Keratinocyte (primary cell): ENCODE data around the gene GRB10. TPM values are rescaled to one million over a fixed set of nuclear protein-coding genes. Genes with fewer than 3 reads are reported as not detected.

Experiments
- DNase-seq: peaks from one replicate; pipeline ENCODE4 v3.0.0-alpha.2; 2011; ENCODE audit warnings: low read depth, missing footprints, low spot score
- FAIRE-seq: peaks from 2 replicates; lab custom pipeline; 2011; peaks lifted over from hg19 to GRCh38; lab: Jason Lieb, UNC
- H2AFZ ChIP-seq: 2 replicates; pipeline ENCODE4 v1.6.0; 2012; ENCODE audit warnings: low read length, control low read depth, inconsistent platforms; ENCODE audit not compliant: control insufficient read depth
- H3K27ac ChIP-seq: 2 replicates; pipeline ENCODE4 v1.5.1; 2011; ENCODE audit warnings: low read length; ENCODE audit not compliant: control insufficient read depth, insufficient read depth
- H3K27me3 ChIP-seq: 3 replicates; pipeline ENCODE4 v1.6.0; 2011; ENCODE audit warnings: low read length; ENCODE audit not compliant: control insufficient read depth, insufficient read depth; ENCODE audit errors: extremely low read depth
- H3K36me3 ChIP-seq, 2 experiments: 2 replicates in 1 of 2; 3 replicates in 1 of 2; pipeline ENCODE4 v1.5.1; 2011; ENCODE audit warnings: low read length in 2 of 2, mild to moderate bottlenecking in 1 of 2; ENCODE audit not compliant: control insufficient read depth in 2 of 2, insufficient read depth in 2 of 2; ENCODE audit errors: extremely low read depth in 1 of 2
- H3K4me1 ChIP-seq: 3 replicates; pipeline ENCODE4 v1.5.1; 2011; ENCODE audit warnings: low read length; ENCODE audit not compliant: control insufficient read depth, insufficient read depth; ENCODE audit errors: extremely low read depth
- H3K4me2 ChIP-seq: 3 replicates; pipeline ENCODE4 v1.6.0; 2011; ENCODE audit warnings: low read depth, low read length; ENCODE audit not compliant: control insufficient read depth, insufficient read depth; ENCODE audit errors: extremely low read depth
- H3K4me3 ChIP-seq, 3 experiments: fragments of 200-600 bp in 1 of 3; sonication (generic) in 1 of 3; 2 replicates in 2 of 3; 3 replicates in 1 of 3; pipeline ENCODE4 v1.5.1; 2011 to 2016; ENCODE audit warnings: low read length in 3 of 3, mild to moderate bottlenecking in 3 of 3, control low read depth in 2 of 3, inconsistent platforms in 1 of 3, low read depth in 1 of 3, mixed read lengths in 1 of 3, mixed run types in 1 of 3, moderate library complexity in 1 of 3; ENCODE audit not compliant: control insufficient read depth in 2 of 3, insufficient read depth in 2 of 3; ENCODE audit errors: extremely low read depth in 1 of 3
- H3K79me2 ChIP-seq: 2 replicates; pipeline ENCODE4 v1.6.0; 2012; ENCODE audit warnings: low read length; ENCODE audit not compliant: control insufficient read depth, insufficient read depth
- H3K9ac ChIP-seq: 3 replicates; pipeline ENCODE4 v1.6.0; 2011; ENCODE audit warnings: low read length; ENCODE audit not compliant: control insufficient read depth, insufficient read depth; ENCODE audit errors: extremely low read depth
- H3K9me1 ChIP-seq: 3 replicates; pipeline ENCODE4 v1.6.0; 2011; ENCODE audit warnings: low read length; ENCODE audit not compliant: control insufficient read depth, insufficient read depth; ENCODE audit errors: extremely low read depth
- H3K9me3 ChIP-seq: 2 replicates; pipeline ENCODE4 v1.5.1; 2012; ENCODE audit warnings: low read depth, low read length; ENCODE audit not compliant: control insufficient read depth
- H4K20me1 ChIP-seq: 3 replicates; pipeline ENCODE4 v1.6.0; 2011; ENCODE audit warnings: low read length; ENCODE audit not compliant: control insufficient read depth, insufficient read depth; ENCODE audit errors: extremely low read depth
- CTCF ChIP-seq, 3 experiments: IDR thresholded peaks in 1 of 3; conservative IDR thresholded peaks in 1 of 3; optimal IDR thresholded peaks in 1 of 3; 2 replicates in 2 of 3; 3 replicates in 1 of 3; pipeline versions ENCODE3 to v1.5.1; 2011; ENCODE audit warnings: low read length in 3 of 3, mild to moderate bottlenecking in 3 of 3, moderate library complexity in 2 of 3, control low read depth in 1 of 3, inconsistent platforms in 1 of 3; ENCODE audit not compliant: insufficient read depth in 2 of 3; ENCODE audit errors: extremely low read depth in 1 of 3
- EZH2 ChIP-seq: IDR thresholded peaks from one replicate; pipeline ENCODE4 v1.6.1; 2012; ENCODE audit warnings: inconsistent platforms, mild to moderate bottlenecking, low read length, moderate library complexity
- dilution Hi-C: fragments of 300-500 bp; cut with MboI; formaldehyde crosslinking; loops from one replicate; pipeline ENCODE4 v1.7.0; 2020; ENCODE audit warnings: low sequenced_read_pairs; ENCODE audit not compliant: extremely low pct_ligation_motif_present
- polyA plus RNA-seq, 5 experiments: library from polyadenylated mRNA; depleted of rRNA in 3 of 5; stranded (reverse) in 3 of 5; stranded (forward) in 1 of 5; unstranded in 1 of 5; fragments of >200 nt; gene quantifications; 1 replicate in 1 of 5; 2 replicates in 3 of 5; 3 replicates in 1 of 5; pipeline versions ENCODE4 v1.2.1 to v1.2.3, GENCODE V29; 2011 to 2012; ENCODE audit warnings: missing spikeins in 2 of 5, low read depth in 1 of 5, low replicate concordance in 1 of 5

Gene GRB10
- polyA plus RNA-seq, 1 donor (not counting 4 experiments of a cell fraction or from before 2014, with no cell fraction given): 4.4 TPM

- H3K79me2 ChIP-seq: no peaks in the 10 kb centered on the region
- dilution Hi-C loops: no loop called here
- TF ChIP-seq EZH2 (no peak), CTCF (optimal IDR thresholded peaks at IDR 0.05 in 1 of 3, IDR thresholded peaks at IDR 0.05 in 1 of 3, conservative IDR thresholded peaks at IDR 0.05 in 1 of 3; ENCODE audit: extremely low read depth in 1 of 3, insufficient read depth in 2 of 3, low read length in 3 of 3) (no peak)
- peak overlapping the region; percentile 20 for H3K4me2 ChIP-seq
- no peak overlapping the region for H3K9ac ChIP-seq
- H3K27me3 ChIP-seq: no peaks in the 10 kb centered on the region
- no peaks in the 10 kb centered on the region for H3K9me3 ChIP-seq
- peaks cover 16% of the 10 kb centered on the region for H3K4me1 ChIP-seq
- DNase-seq (peak; percentile 52), FAIRE-seq (peak; percentile 83)
- no peaks in the 10 kb centered on the region for H3K9me1 ChIP-seq
- H3K4me3 ChIP-seq: no peak overlapping the region
- no peak overlapping the region for H3K27ac ChIP-seq
- H3K36me3 ChIP-seq: peaks cover 4% of the 10 kb centered on the region in 2 experiments
- no peaks in the 10 kb centered on the region for H4K20me1 ChIP-seq
- no peak overlapping the region for H2AFZ ChIP-seq
These were observed 172.0 kb downstream of the GRB10 start for GRCh38 chr7:50610521-50611277.

GRCh38 chr7:50608196-50608906, 174.3 kb downstream of the GRB10 start:
- H3K9ac ChIP-seq: no peak overlapping the region
- no peak overlapping the region for H3K4me3 ChIP-seq
- TF ChIP-seq EZH2 (no peak), CTCF (optimal IDR thresholded peaks at IDR 0.05 in 1 of 3, IDR thresholded peaks at IDR 0.05 in 1 of 3, conservative IDR thresholded peaks at IDR 0.05 in 1 of 3; ENCODE audit: extremely low read depth in 1 of 3, insufficient read depth in 2 of 3, low read length in 3 of 3) (no peak)
- FAIRE-seq (no peak), DNase-seq (no peak)
- dilution Hi-C loops: no loop called here
- no peaks in the 10 kb centered on the region for H3K79me2 ChIP-seq
- H3K36me3 ChIP-seq: peaks cover 3 to 10% of the 10 kb centered on the region in 2 experiments
- H2AFZ ChIP-seq: no peak overlapping the region
- H3K9me1 ChIP-seq: no peaks in the 10 kb centered on the region
- H3K4me1 ChIP-seq: peaks cover 16% of the 10 kb centered on the region
- no peak overlapping the region for H3K4me2 ChIP-seq
- no peak overlapping the region for H3K27ac ChIP-seq
- H3K27me3 ChIP-seq: no peaks in the 10 kb centered on the region
- H3K9me3 ChIP-seq: no peaks in the 10 kb centered on the region
- no peaks in the 10 kb centered on the region for H4K20me1 ChIP-seq
